CD14-positive monocyte (primary cell): ENCODE results near the gene ZSCAN20. TPM values are rescaled to one million over a fixed set of nuclear protein-coding genes. Genes with fewer than 3 reads are reported as not detected.

Experiments
- DNase-seq, 3 donors: peaks; one replicate each; pipeline ENCODE4 v3.0.0-alpha.2; 2011 to 2022
- H2AFZ ChIP-seq: 2 replicates; pipeline ENCODE4 v1.6.0; 2012; ENCODE audit warnings: mild to moderate bottlenecking, low read depth, low read length, inconsistent platforms; ENCODE audit not compliant: insufficient read depth, poor library complexity, severe bottlenecking
- H3K27ac ChIP-seq, 2 donors: 1 replicate in 1 of 2; 2 replicates in 1 of 2; pipeline ENCODE4 v1.5.1; 2012 to 2013; ENCODE audit warnings: low read length in 2 of 2, control low read depth in 1 of 2, inconsistent platforms in 1 of 2, low read depth in 1 of 2, mild to moderate bottlenecking in 1 of 2
- H3K27me3 ChIP-seq, 2 donors: one replicate each; pipeline versions ENCODE4 v1.6.0 to v1.6.1; 2011 to 2013; ENCODE audit warnings: low read length in 2 of 2; ENCODE audit not compliant: control insufficient read depth in 2 of 2, insufficient read depth in 2 of 2
- H3K36me3 ChIP-seq, 2 donors: replicated peaks in 1 of 2; 1 replicate in 1 of 2; 2 replicates in 1 of 2; pipeline versions ENCODE4 v1.5.1 to v1.6.1; 2012 to 2013; ENCODE audit warnings: low read length in 2 of 2, control low read depth in 1 of 2, inconsistent platforms in 1 of 2, mild to moderate bottlenecking in 1 of 2; ENCODE audit not compliant: insufficient read depth in 2 of 2, control insufficient read depth in 1 of 2
- H3K4me1 ChIP-seq, 2 donors: 1 replicate in 1 of 2; 2 replicates in 1 of 2; pipeline versions ENCODE4 v1.5.1 to v1.6.1; 2012 to 2013; ENCODE audit warnings: low read length in 2 of 2, control low read depth in 1 of 2, inconsistent platforms in 1 of 2, mild to moderate bottlenecking in 1 of 2, moderate library complexity in 1 of 2; ENCODE audit not compliant: insufficient read depth in 2 of 2, control insufficient read depth in 1 of 2
- H3K4me2 ChIP-seq: replicated peaks from 2 replicates; pipeline ENCODE3; 2012; ENCODE audit warnings: low read length, moderate library complexity, mild to moderate bottlenecking; ENCODE audit not compliant: poor library complexity, severe bottlenecking; ENCODE audit errors: extremely low read depth
- H3K4me3 ChIP-seq, 3 experiments: fragments of 200-600 bp in 1 of 3; sonication (generic) in 1 of 3; replicated peaks in 1 of 3; 1 replicate in 2 of 3; 2 replicates in 1 of 3; pipeline ENCODE4 v1.5.1; 2011 to 2013; ENCODE audit warnings: low read length in 3 of 3, mild to moderate bottlenecking in 3 of 3, control low read depth in 2 of 3, low read depth in 2 of 3, inconsistent platforms in 1 of 3, moderate library complexity in 1 of 3
- H3K79me2 ChIP-seq: 2 replicates; pipeline ENCODE4 v1.6.0; 2012; ENCODE audit warnings: mild to moderate bottlenecking, control low read depth, inconsistent platforms, low read length, moderate library complexity; ENCODE audit not compliant: insufficient read depth
- H3K9ac ChIP-seq: 2 replicates; pipeline ENCODE4 v1.6.0; 2017; ENCODE audit warnings: low read length, mild to moderate bottlenecking; ENCODE audit not compliant: insufficient read depth, poor library complexity, severe bottlenecking
- H3K9me3 ChIP-seq, 2 donors: replicated peaks in 1 of 2; 1 replicate in 1 of 2; 2 replicates in 1 of 2; pipeline versions ENCODE4 v1.5.1 to v1.6.1; 2012 to 2013; ENCODE audit warnings: low read length in 2 of 2, control low read depth in 1 of 2; ENCODE audit not compliant: control insufficient read depth in 1 of 2, insufficient read depth in 1 of 2
- H4K20me1 ChIP-seq: 2 replicates; pipeline ENCODE4 v1.6.0; 2012; ENCODE audit warnings: mild to moderate bottlenecking, low read length, control low read depth, moderate library complexity; ENCODE audit not compliant: insufficient read depth
- H3K27ac Mint-ChIP-seq, 7 donors: one replicate each; pipeline ENCODE4 v1.8.0; 2020; ENCODE audit warnings: mild to moderate bottlenecking in 7 of 7, mixed read lengths in 7 of 7, moderate library complexity in 6 of 7, inconsistent platforms in 2 of 7
- H3K27me3 Mint-ChIP-seq, 3 donors: one replicate each; pipeline ENCODE4 v1.8.0; 2021 to 2022; ENCODE audit warnings: low read depth in 3 of 3, mild to moderate bottlenecking in 3 of 3, mixed read lengths in 3 of 3, moderate library complexity in 3 of 3, inconsistent platforms in 1 of 3
- H3K36me3 Mint-ChIP-seq, 2 donors: one replicate each; pipeline ENCODE4 v1.8.0; 2020; ENCODE audit warnings: mixed read lengths in 2 of 2, inconsistent platforms in 1 of 2, mild to moderate bottlenecking in 1 of 2
- H3K4me1 Mint-ChIP-seq: one replicate; pipeline ENCODE4 v1.8.0; 2020; ENCODE audit warnings: mild to moderate bottlenecking, mixed read lengths
- H3K4me3 Mint-ChIP-seq, 2 donors: one replicate each; pipeline ENCODE4 v1.8.0; 2020; ENCODE audit warnings: mild to moderate bottlenecking in 2 of 2, mixed read lengths in 2 of 2, moderate library complexity in 1 of 2
- H3K9me3 Mint-ChIP-seq, 7 donors: one replicate each; pipeline ENCODE4 v1.8.0; 2020 to 2022; ENCODE audit warnings: mixed read lengths in 7 of 7, mild to moderate bottlenecking in 6 of 7, moderate library complexity in 6 of 7, inconsistent platforms in 2 of 7
- CTCF ChIP-seq: fragments of 200-600 bp; IDR thresholded peaks from one replicate; pipeline ENCODE4 v1.8.0; 2022; ENCODE audit warnings: antibody characterized with exemption, mild to moderate bottlenecking
- WGBS: methylation state at CpG from one replicate; pipeline ENCODE4 v1.1.5; 2013; ENCODE audit warnings: missing lambda C conversion rate; ENCODE audit not compliant: insufficient coverage; 5-methylcytosine and 5-hydroxymethylcytosine counted together
- intact Hi-C, 2 donors: fragments of 100-400 bp; cut with micrococcal nuclease; formaldehyde crosslinking; loops; one replicate each; pipeline versions ENCODE4 v1.15.0 to v1.15.1; 2023
- polyA plus RNA-seq, 3 donors: library from polyadenylated mRNA; depleted of rRNA in 1 of 3; unstranded in 2 of 3; stranded (reverse) in 1 of 3; fragments of 300-500 nt in 2 of 3; fragments of >200 nt in 1 of 3; fragmentation: Illumina TruSeq in 2 of 3; gene quantifications; 1 replicate in 2 of 3; 2 replicates in 1 of 3; pipeline ENCODE4 v1.2.3, GENCODE V29; 2012 to 2021

The ZSCAN20 gene
- polyA plus RNA-seq, 3 donors, result 0.29 to 0.51 (median 0.29) TPM

- 85% methylated on average over 2 of the region's 3 CpGs for WGBS
- intact Hi-C loops, result no loop called here
- no peak overlapping the region for H3K4me3 ChIP-seq
- no peaks in the 10 kb centered on the region for H3K36me3 Mint-ChIP-seq
- no peak overlapping the region for H2AFZ ChIP-seq
- H3K9ac ChIP-seq, result no peak overlapping the region
- no peaks in the 10 kb centered on the region for H3K36me3 ChIP-seq
- peaks cover 5 to 20% (median 18%) of the 10 kb centered on the region in 3 donors for H3K27me3 Mint-ChIP-seq
- no peak for DNase-seq
- peaks cover 0 to 8% (median 2%) of the 10 kb centered on the region in 7 donors for H3K9me3 Mint-ChIP-seq
- no peaks in the 10 kb centered on the region for H3K9me3 ChIP-seq
- no peak overlapping the region for H3K4me3 Mint-ChIP-seq
- H3K27ac ChIP-seq, result no peak overlapping the region
- H3K27me3 ChIP-seq, result peaks cover 0 to 2% of the 10 kb centered on the region in 2 donors
- no peaks in the 10 kb centered on the region for H3K4me1 ChIP-seq
- H3K4me1 Mint-ChIP-seq, result no peaks in the 10 kb centered on the region
- H4K20me1 ChIP-seq, result no peaks in the 10 kb centered on the region
- H3K79me2 ChIP-seq, result no peaks in the 10 kb centered on the region
- no peak for TF ChIP-seq CTCF
- H3K4me2 ChIP-seq, result no peak overlapping the region
- no peak overlapping the region for H3K27ac Mint-ChIP-seq
Measured at GRCh38 chr1:33532250-33532649, 59.8 kb downstream of the ZSCAN20 start.

DNA sequence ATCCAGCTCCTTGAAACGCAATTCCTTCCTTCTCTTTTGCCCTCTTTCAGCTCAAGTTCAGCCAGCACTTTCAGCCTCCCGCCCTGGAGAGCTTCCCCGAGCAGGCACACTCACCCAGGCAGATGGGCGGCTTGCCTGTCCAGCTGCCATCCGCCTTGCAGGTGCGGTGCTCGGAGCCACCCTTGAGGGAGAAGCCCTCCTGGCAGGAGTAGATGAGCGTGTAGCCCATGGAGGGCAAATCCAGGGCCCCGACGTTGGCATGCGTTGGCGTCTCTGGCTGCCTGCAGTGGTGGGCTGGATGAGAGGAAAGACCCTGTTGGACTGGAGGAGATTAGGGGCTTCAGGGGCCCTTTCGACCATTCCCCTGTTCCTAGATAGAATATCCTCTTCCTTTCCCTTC is 60.5 kb downstream of the ZSCAN20 start:
- Mint-ChIP-seq H3K4me3 (no peak overlapping the region), H3K36me3 (no peaks in the 10 kb centered on the region), H3K27me3 (peaks cover 5 to 20% (median 17%) of the 10 kb centered on the region in 3 donors), H3K4me1 (no peaks in the 10 kb centered on the region), H3K9me3 (peaks cover 0 to 8% (median 2%) of the 10 kb centered on the region in 7 donors), H3K27ac (no peak overlapping the region)
- H3K4me3 ChIP-seq, result no peak overlapping the region
- H2AFZ ChIP-seq, result no peak overlapping the region
- no peak for DNase-seq
- no peaks in the 10 kb centered on the region for H3K79me2 ChIP-seq
- no peaks in the 10 kb centered on the region for H3K4me1 ChIP-seq
- 96% methylated on average over 10 of the region's 13 CpGs for WGBS
- no peaks in the 10 kb centered on the region for H3K36me3 ChIP-seq
- intact Hi-C loops, result no loop called here
- peaks cover 0 to 2% of the 10 kb centered on the region in 2 donors for H3K27me3 ChIP-seq
- H3K27ac ChIP-seq, result no peak overlapping the region
- no peak for TF ChIP-seq CTCF
- H3K9ac ChIP-seq, result no peak overlapping the region
- H3K4me2 ChIP-seq, result no peak overlapping the region
- no peaks in the 10 kb centered on the region for H3K9me3 ChIP-seq
- no peaks in the 10 kb centered on the region for H4K20me1 ChIP-seq
